ENCODE results near the gene TRAPPC13. TPM values are rescaled to one million over a fixed set of nuclear protein-coding genes. Genes with fewer than 3 reads are reported as not detected.

The TRAPPC13 gene
- total and polyA plus RNA-seq, 2 of the 4 experiments (the other 2 are of a cell fraction) = 10.1 to 17.2 TPM

- ChIA-PET CTCF (no interaction called here), POLR2A (ENCODE audit: unreplicated experiment) (no interaction called here)
- Histone ChIP-seq H4K8ac (ENCODE audit: low read depth in 2 of 2, low read length in 2 of 2) (no peak overlapping the region), H3K4ac (ENCODE audit: low read depth, low read length) (no peak overlapping the region), H3K9me3 (ENCODE audit: control insufficient read depth, insufficient read depth, low read length) (no peaks in the 10 kb centered on the region), H3K4me1 (ENCODE audit: control insufficient read depth, insufficient read depth, low read length) (no peaks in the 10 kb centered on the region), H2BK120ac (ENCODE audit: low read depth, low read length) (no peak overlapping the region), H2AK5ac (ENCODE audit: low read depth, low read length) (no peak overlapping the region), H4K5ac (ENCODE audit: low read depth, low read length) (no peak overlapping the region), H3K14ac (replicated peaks; ENCODE audit: low read depth, low read length) (no peak overlapping the region), H2BK20ac (ENCODE audit: low read depth, low read length) (no peak overlapping the region), H3K27ac (ENCODE audit: insufficient read depth, low read length) (no peak overlapping the region), H2AFZ (replicated peaks; ENCODE audit: low read length, poor library complexity) (no peak overlapping the region), H3K18ac (ENCODE audit: low read depth, low read length) (no peak overlapping the region), H3K4me3 (ENCODE audit: insufficient read depth, low read depth, low read length) (no peak overlapping the region), H3K23ac (ENCODE audit: low read depth, low read length) (no peak overlapping the region), H3K79me1 (ENCODE audit: low read depth in 1 of 2, low read length in 2 of 2) (peaks cover 0 to 10% of the 10 kb centered on the region in 2 experiments; a peak in 3 of 4 replicates), H2BK15ac (ENCODE audit: low read depth, low read length) (no peak overlapping the region), H3K27me3 (ENCODE audit: control insufficient read depth, insufficient read depth, low read length) (no peaks in the 10 kb centered on the region), H3K9ac (ENCODE audit: low read depth, low read length) (no peak overlapping the region), H3K4me2 (ENCODE audit: low read depth, low read length) (no peak overlapping the region), H4K91ac (ENCODE audit: insufficient read depth, low read depth, low read length) (no peak overlapping the region), H2AK9ac (replicated peaks; ENCODE audit: low read depth, low read length, poor library complexity) (no peak overlapping the region), H3K56ac (ENCODE audit: extremely low read depth, insufficient read depth, low read length) (no peak overlapping the region), H4K20me1 (ENCODE audit: insufficient read depth, low read length) (no peaks in the 10 kb centered on the region), H3K9me1 (ENCODE audit: insufficient read depth, low read length) (no peaks in the 10 kb centered on the region), H2BK5ac (ENCODE audit: low read depth, low read length, poor library complexity, severe bottlenecking) (no peak overlapping the region), H3K36me3 (ENCODE audit: control insufficient read depth, insufficient read depth, low read length) (peaks cover 15% of the 10 kb centered on the region; the same call in 1 of the 2 replicates)
- no peak for ATAC-seq (ENCODE audit: low read depth)
- BruUV-seq (replicated peaks) = no TSS peak
- in situ Hi-C loops (cut with MboI; ENCODE audit: low sequenced_read_pairs) (no loop called here), dilution Hi-C loops (cut with HindIII; ENCODE audit: low sequenced_read_pairs, unreplicated experiment) (no loop called here), intact Hi-C loops (cut with micrococcal nuclease) (no loop called here)
- no peak for DNase-seq
- TF ChIP-seq ELK1 (IDR thresholded peaks at IDR 0.05; ENCODE audit: borderline replicate concordance, low read depth, low read length) (no peak), FOS (IDR thresholded peaks at IDR 0.05; ENCODE audit: low read depth, low read length) (no peak), SMC3 (IDR thresholded peaks at IDR 0.05; ENCODE audit: low read depth, low read length) (no peak), CHD1 (IDR thresholded peaks at IDR 0.05; ENCODE audit: low read depth, low read length) (no peak), RAD21 (IDR thresholded peaks at IDR 0.05; ENCODE audit: low read length) (no peak), CTCF (conservative IDR thresholded peaks at IDR 0.05; ENCODE audit: low read depth, low read length) (no peak), MAZ (IDR thresholded peaks at IDR 0.05; ENCODE audit: borderline replicate concordance, low read depth, low read length) (no peak), NFE2L2 (IDR thresholded peaks at IDR 0.05; ENCODE audit: low read depth, low read length) (no peak), POLR2A (IDR thresholded peaks at IDR 0.05; ENCODE audit: low read depth, low read length) (no peak), RFX5 (IDR thresholded peaks at IDR 0.05; ENCODE audit: low read depth, low read length) (no peak), BHLHE40 (IDR thresholded peaks at IDR 0.05; ENCODE audit: low read depth, low read length) (no peak)
- no CpG with 5 or more reads among the region's 4 CpGs for WGBS, 2 experiments (ENCODE audit: extremely low coverage in 2 of 2, insufficient read length in 1 of 2)
Observed at GRCh38 chr5:65699338-65699737, 74.5 kb downstream of the TRAPPC13 start.
